ENCODE measurements around the gene TLL2.

Gene TLL2

GRCh38 chr10:96436035-96436434 is 77.7 kb downstream of the TLL2 start:
- Mint-ChIP-seq H3K36me3 (ENCODE audit: low read depth) (no peaks in the 10 kb centered on the region), H3K9me3 (peaks cover 8% of the 10 kb centered on the region), H3K4me1 (ENCODE audit: low read depth) (no peaks in the 10 kb centered on the region), H3K27me3 (peaks cover 24% of the 10 kb centered on the region), H3K4me3 (no peak overlapping the region), H3K27ac (no peak overlapping the region)

GRCh38 chr10:96431211-96431970 is 82.3 kb downstream of the TLL2 start:
- H3K9me3 Mint-ChIP-seq = peaks cover 8% of the 10 kb centered on the region
- no peaks in the 10 kb centered on the region for H3K36me3 Mint-ChIP-seq (ENCODE audit: low read depth)
- H3K4me3 Mint-ChIP-seq = no peak overlapping the region
- H3K27ac Mint-ChIP-seq = no peak overlapping the region
- H3K4me1 Mint-ChIP-seq (ENCODE audit: low read depth) = no peaks in the 10 kb centered on the region
- peaks cover 43% of the 10 kb centered on the region for H3K27me3 Mint-ChIP-seq

GRCh38 chr10:96427291-96427690 is 86.4 kb downstream of the TLL2 start:
- H3K4me3 Mint-ChIP-seq = no peak overlapping the region
- H3K36me3 Mint-ChIP-seq (ENCODE audit: low read depth) = no peaks in the 10 kb centered on the region
- no peaks in the 10 kb centered on the region for H3K9me3 Mint-ChIP-seq
- peaks cover 34% of the 10 kb centered on the region for H3K27me3 Mint-ChIP-seq
- no peaks in the 10 kb centered on the region for H3K4me1 Mint-ChIP-seq (ENCODE audit: low read depth)
- no peak overlapping the region for H3K27ac Mint-ChIP-seq

- Mint-ChIP-seq H3K27me3 (peaks cover 17% of the 10 kb centered on the region), H3K36me3 (ENCODE audit: low read depth) (no peaks in the 10 kb centered on the region), H3K4me1 (ENCODE audit: low read depth) (no peaks in the 10 kb centered on the region), H3K9me3 (no peaks in the 10 kb centered on the region), H3K27ac (no peak overlapping the region), H3K4me3 (no peak overlapping the region)
Measured at GRCh38 chr10:96422525-96422924, 91.2 kb downstream of the TLL2 start.

GRCh38 chr10:96421995-96422394 is 91.7 kb downstream of the TLL2 start:
- H3K27me3 Mint-ChIP-seq = peaks cover 14% of the 10 kb centered on the region
- H3K36me3 Mint-ChIP-seq (ENCODE audit: low read depth) = no peaks in the 10 kb centered on the region
- H3K4me3 Mint-ChIP-seq = no peak overlapping the region
- no peaks in the 10 kb centered on the region for H3K4me1 Mint-ChIP-seq (ENCODE audit: low read depth)
- H3K27ac Mint-ChIP-seq = no peak overlapping the region
- H3K9me3 Mint-ChIP-seq = no peaks in the 10 kb centered on the region

- Mint-ChIP-seq H3K4me1 (ENCODE audit: low read depth) (no peaks in the 10 kb centered on the region), H3K36me3 (ENCODE audit: low read depth) (no peaks in the 10 kb centered on the region), H3K4me3 (no peak overlapping the region), H3K27me3 (peaks cover 5% of the 10 kb centered on the region), H3K9me3 (no peaks in the 10 kb centered on the region), H3K27ac (no peak overlapping the region)
Measured at GRCh38 chr10:96420228-96421009, 93.3 kb downstream of the TLL2 start.

GRCh38 chr10:96419351-96419750 is 94.4 kb downstream of the TLL2 start:
- Mint-ChIP-seq H3K4me3 (no peak overlapping the region), H3K9me3 (no peaks in the 10 kb centered on the region), H3K27me3 (no peaks in the 10 kb centered on the region), H3K4me1 (ENCODE audit: low read depth) (no peaks in the 10 kb centered on the region), H3K27ac (no peak overlapping the region), H3K36me3 (ENCODE audit: low read depth) (no peaks in the 10 kb centered on the region)

- Mint-ChIP-seq H3K4me3 (no peak overlapping the region), H3K9me3 (no peaks in the 10 kb centered on the region), H3K27ac (no peak overlapping the region), H3K4me1 (ENCODE audit: low read depth) (no peaks in the 10 kb centered on the region), H3K27me3 (no peaks in the 10 kb centered on the region), H3K36me3 (ENCODE audit: low read depth) (no peaks in the 10 kb centered on the region)
Measured at GRCh38 chr10:96418582-96418981, 95.1 kb downstream of the TLL2 start.

- H3K36me3 Mint-ChIP-seq (ENCODE audit: low read depth) = no peaks in the 10 kb centered on the region
Measured at GRCh38 chr10:96417441-96417840, 96.3 kb downstream of the TLL2 start.

GRCh38 chr10:96416643-96417042 is 97.1 kb downstream of the TLL2 start:
- Mint-ChIP-seq H3K4me1 (ENCODE audit: low read depth) (no peaks in the 10 kb centered on the region), H3K27ac (no peak overlapping the region), H3K9me3 (no peaks in the 10 kb centered on the region), H3K27me3 (peaks cover 5% of the 10 kb centered on the region), H3K36me3 (ENCODE audit: low read depth) (no peaks in the 10 kb centered on the region), H3K4me3 (no peak overlapping the region)

More at GRCh38 chr10:96417441-96417840, 96.3 kb downstream of the TLL2 start:
- no peak overlapping the region for H3K4me3 Mint-ChIP-seq
- H3K4me1 Mint-ChIP-seq (ENCODE audit: low read depth) = no peaks in the 10 kb centered on the region
- no peaks in the 10 kb centered on the region for H3K9me3 Mint-ChIP-seq
- peaks cover 5% of the 10 kb centered on the region for H3K27me3 Mint-ChIP-seq
- H3K27ac Mint-ChIP-seq = no peak overlapping the region

- Mint-ChIP-seq H3K27me3 (peaks cover 8% of the 10 kb centered on the region), H3K36me3 (ENCODE audit: low read depth) (no peaks in the 10 kb centered on the region), H3K4me1 (ENCODE audit: low read depth) (no peaks in the 10 kb centered on the region)
Measured at GRCh38 chr10:96415891-96416554, 97.7 kb downstream of the TLL2 start.

GRCh38 chr10:96415150-96415890 is 98.4 kb downstream of the TLL2 start:
- Mint-ChIP-seq H3K27me3 (peaks cover 8% of the 10 kb centered on the region), H3K4me3 (no peak overlapping the region), H3K4me1 (ENCODE audit: low read depth) (no peaks in the 10 kb centered on the region), H3K36me3 (ENCODE audit: low read depth) (no peaks in the 10 kb centered on the region), H3K9me3 (no peaks in the 10 kb centered on the region), H3K27ac (no peak overlapping the region)

More at GRCh38 chr10:96415891-96416554, 97.7 kb downstream of the TLL2 start:
- Mint-ChIP-seq H3K27ac (no peak overlapping the region), H3K9me3 (no peaks in the 10 kb centered on the region), H3K4me3 (no peak overlapping the region)

- Mint-ChIP-seq H3K4me1 (ENCODE audit: low read depth) (no peaks in the 10 kb centered on the region), H3K4me3 (no peak overlapping the region), H3K36me3 (ENCODE audit: low read depth) (no peaks in the 10 kb centered on the region), H3K27ac (no peak overlapping the region), H3K9me3 (no peaks in the 10 kb centered on the region), H3K27me3 (peaks cover 10% of the 10 kb centered on the region)
Measured at GRCh38 chr10:96414303-96414702, 99.4 kb downstream of the TLL2 start.

GRCh38 chr10:96413151-96413787 is 100.5 kb downstream of the TLL2 start:
- no peaks in the 10 kb centered on the region for H3K4me1 Mint-ChIP-seq (ENCODE audit: low read depth)
- H3K9me3 Mint-ChIP-seq = no peaks in the 10 kb centered on the region
- H3K36me3 Mint-ChIP-seq (ENCODE audit: low read depth) = no peaks in the 10 kb centered on the region
- H3K4me3 Mint-ChIP-seq = no peak overlapping the region
- H3K27ac Mint-ChIP-seq = no peak overlapping the region
- peaks cover 15% of the 10 kb centered on the region for H3K27me3 Mint-ChIP-seq
